ENCODE results near the gene HSD3B2.

GRCh38 chr1:119428991-119429390 lies 14.0 kb downstream of the HSD3B2 start:
- no peak for TF ChIP-seq CTCF (IDR thresholded peaks at IDR 0.05; ENCODE audit: poor library complexity)
- TF ChIP-seq EZH2phosphoT487 (IDR thresholded peaks at IDR 0.05; ENCODE audit: low read depth, severe bottlenecking, unreplicated experiment), result no peak

All from hepatocyte (in vitro differentiated cells).